Activated CD8-positive, alpha-beta memory T cell treated with anti-CD3 and anti-CD28 coated beads, Interleukin-2, amount 50 U/mL, for 4 hours (primary cell): ENCODE data around the gene TNPO3.

Source experiments
- DNase-seq: peaks from one replicate; pipeline ENCODE4 v3.0.0-alpha.2; 2020

Gene TNPO3

GRCh38 chr7:129054438-129055293, at the start of gene TNPO3:
Gene TNPO3 (minus strand): TSS chr7:129055111. CDS start chr7:129054770, 341 bp downstream.
- peak; percentile 89 for DNase-seq

- no peak for DNase-seq
These were observed 48.8 kb upstream of the TNPO3 start for GRCh38 chr7:129103561-129104324.

GRCh38 chr7:129101746-129102145, 46.8 kb upstream of the TNPO3 start:
- no peak for DNase-seq

- no peak for DNase-seq
These were observed 45.9 kb upstream of the TNPO3 start for GRCh38 chr7:129100827-129101166.

- DNase-seq: no peak
These were observed 43.6 kb upstream of the TNPO3 start for GRCh38 chr7:129098409-129099084.

GRCh38 chr7:129095258-129095657, 40.3 kb upstream of the TNPO3 start:
- DNase-seq: no peak

GRCh38 chr7:129094501-129094900, 39.6 kb upstream of the TNPO3 start:
- DNase-seq: no peak

GRCh38 chr7:129093867-129094456, 39.1 kb upstream of the TNPO3 start:
- DNase-seq: no peak

- peak; percentile 87 for DNase-seq
These were observed 36.6 kb upstream of the TNPO3 start for GRCh38 chr7:129091484-129092002.

GRCh38 chr7:129090300-129090907, 35.5 kb upstream of the TNPO3 start:
- no peak for DNase-seq

GRCh38 chr7:129089521-129090212, 34.8 kb upstream of the TNPO3 start:
- no peak for DNase-seq

- DNase-seq: no peak
These were observed 30.1 kb upstream of the TNPO3 start for GRCh38 chr7:129084801-129085551.

GRCh38 chr7:129083525-129083924, 28.6 kb upstream of the TNPO3 start:
- DNase-seq: no peak

- DNase-seq: no peak
These were observed 23.5 kb upstream of the TNPO3 start for GRCh38 chr7:129078455-129078854.

GRCh38 chr7:129076886-129077285, 22.0 kb upstream of the TNPO3 start:
- DNase-seq: no peak

- DNase-seq: no peak
These were observed 20.1 kb upstream of the TNPO3 start for GRCh38 chr7:129074994-129075393.

GRCh38 chr7:129074361-129074871, 19.5 kb upstream of the TNPO3 start:
- DNase-seq: no peak

- no peak for DNase-seq
These were observed 18.8 kb upstream of the TNPO3 start for GRCh38 chr7:129073738-129074137.

- DNase-seq: no peak
These were observed 18.3 kb upstream of the TNPO3 start for GRCh38 chr7:129073204-129073603.

- no peak for DNase-seq
These were observed 17.6 kb upstream of the TNPO3 start for GRCh38 chr7:129072479-129073011.

GRCh38 chr7:129069021-129069420, 14.1 kb upstream of the TNPO3 start:
- DNase-seq: no peak
